ACHN (cell line): ENCODE data around the gene HIPK2.

Experiments
- DNase-seq: peaks from one replicate; pipeline ENCODE4 v3.0.0-alpha.2; 2015
- in situ Hi-C: cut with HindIII; loops from 2 replicates; pipeline ENCODE4 v1.10.0; 2017; ENCODE audit warnings: low sequenced_read_pairs, low pct_ligation_motif_present, low pct_unique_long_range_greater_than_20kb

The HIPK2 gene

DNA sequence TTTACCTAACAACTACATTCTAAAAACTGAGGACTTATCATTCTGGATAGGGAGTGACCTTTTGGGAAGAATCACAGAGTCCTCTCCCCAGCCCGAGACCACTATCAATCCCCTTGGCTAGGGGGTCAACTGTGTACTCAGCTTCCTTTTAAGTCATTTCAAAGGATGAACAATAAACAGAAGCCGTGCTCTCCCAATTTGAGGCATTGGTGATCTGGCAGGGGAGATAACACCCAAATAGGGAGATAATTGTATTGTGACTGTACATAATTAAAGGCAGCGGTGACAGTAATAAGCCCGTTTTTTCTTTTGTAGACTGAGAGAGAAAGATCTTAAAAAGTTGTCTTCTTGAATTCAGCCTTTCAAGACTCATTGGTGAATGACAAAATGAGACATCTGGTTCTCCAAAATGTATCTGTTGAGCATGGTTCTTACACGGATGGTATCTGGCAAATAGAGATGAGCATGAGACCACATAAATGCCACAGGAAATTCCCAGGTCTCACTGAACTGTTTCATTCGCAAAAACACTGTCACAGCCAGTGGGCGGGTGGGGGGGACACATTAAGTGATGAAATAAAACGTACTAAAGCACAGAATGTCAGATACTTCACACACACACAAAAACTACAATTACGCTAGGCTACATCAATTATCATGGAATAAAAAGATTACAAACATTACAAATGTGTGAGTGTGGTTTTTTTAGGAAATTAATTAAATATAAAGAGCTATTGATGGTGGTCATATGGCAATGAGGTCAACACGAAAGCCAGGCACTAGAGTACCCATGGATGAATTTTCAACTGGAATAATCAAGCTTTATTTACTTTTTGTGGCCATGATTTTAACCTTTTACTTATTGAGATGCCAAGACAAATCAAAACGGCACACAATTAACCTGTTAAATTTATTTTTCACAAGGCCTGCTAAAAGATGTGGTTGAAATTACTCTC is 108.4 kb downstream of the HIPK2 start:
- in situ Hi-C loops = no loop called here
- DNase-seq = no peak

DNA sequence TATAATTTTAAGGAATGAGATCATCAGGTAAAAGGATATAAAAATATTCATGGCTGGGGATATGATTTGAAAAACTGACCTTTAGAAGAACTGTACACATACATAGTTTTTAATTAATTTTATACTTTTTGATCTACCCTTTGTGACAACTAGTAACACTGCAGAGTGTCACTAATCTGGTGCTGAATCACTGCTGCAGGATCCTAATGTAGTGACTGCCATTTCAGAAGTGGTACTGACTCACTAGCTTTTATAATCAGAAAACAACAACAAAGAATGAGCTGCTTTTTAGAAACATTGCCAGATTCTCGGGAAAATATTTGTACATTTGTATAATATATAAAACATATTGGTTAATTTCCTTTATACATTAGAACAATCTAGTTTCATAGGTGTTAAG is 110.4 kb downstream of the HIPK2 start:
- in situ Hi-C loops = no loop called here

DNA sequence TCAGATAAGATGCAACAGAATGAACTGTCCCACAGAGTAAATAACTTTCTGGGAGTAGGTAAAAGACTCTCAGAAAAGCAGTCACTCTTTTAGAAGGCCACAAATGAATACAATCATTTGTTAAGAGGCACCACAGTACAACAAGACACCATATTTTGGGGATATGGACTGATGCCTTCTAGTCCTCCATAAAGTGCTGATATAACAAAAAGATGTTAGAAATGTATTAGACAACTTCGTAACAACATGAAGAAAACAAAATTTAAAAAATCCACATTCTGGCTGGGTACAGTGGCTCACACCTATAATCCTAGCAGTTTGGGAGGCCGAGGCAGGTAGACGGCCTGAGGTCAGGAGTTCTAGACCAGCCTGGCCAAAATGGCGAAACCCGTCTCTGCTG is 111.3 kb downstream of the HIPK2 start:
- DNase-seq = no peak
- in situ Hi-C loops = no loop called here

More for the DNA sequence above, 110.4 kb downstream of the HIPK2 start:
- DNase-seq = no peak

DNA sequence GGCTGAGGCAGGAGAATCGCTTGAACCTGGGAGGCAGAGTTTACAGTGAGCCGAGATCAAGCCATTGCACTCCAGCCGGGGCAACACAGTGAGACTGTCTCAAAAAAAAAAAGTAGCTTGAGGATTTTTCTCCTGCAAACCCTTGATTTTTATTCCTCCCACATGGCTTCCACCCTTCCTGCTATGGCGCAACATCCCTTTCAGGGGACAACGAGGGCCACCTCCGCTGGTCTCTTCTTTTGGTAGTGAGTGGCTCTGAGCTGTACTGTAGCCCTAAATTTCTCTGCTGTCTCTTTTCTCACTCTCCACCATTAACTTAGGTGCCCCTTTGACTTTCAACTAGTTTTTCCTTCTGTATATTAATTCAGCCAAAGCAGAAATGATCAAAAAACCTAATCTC is 113.4 kb downstream of the HIPK2 start:
- no peak for DNase-seq
- in situ Hi-C loops = no loop called here

DNA sequence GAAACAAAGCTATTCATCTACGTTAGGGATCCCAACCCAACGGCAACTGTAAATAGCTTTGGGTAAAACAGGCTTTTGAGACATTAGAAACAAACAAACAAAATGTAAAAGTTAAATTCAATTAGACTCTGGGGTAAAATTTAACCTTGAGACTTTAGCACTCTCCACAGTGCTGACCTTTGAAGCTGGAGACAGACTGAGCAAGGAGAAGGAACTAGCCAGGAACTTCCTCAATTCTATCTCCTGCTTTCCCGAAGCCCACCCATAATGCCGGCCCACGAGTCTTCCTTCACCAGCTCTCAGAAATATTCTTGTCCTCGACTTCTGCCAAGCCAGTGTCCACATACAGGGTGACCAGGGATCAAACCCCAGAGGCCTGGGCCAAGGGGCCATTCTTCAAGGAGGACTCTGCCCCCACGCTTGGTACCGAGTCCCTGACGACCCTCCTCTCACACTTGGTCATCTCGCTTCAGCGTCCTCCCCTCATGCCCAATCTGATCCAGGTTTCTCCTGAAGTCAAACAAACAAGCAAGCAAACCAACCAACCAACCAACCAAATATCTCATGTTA is 114.1 kb downstream of the HIPK2 start:
- in situ Hi-C loops = no loop called here

DNA sequence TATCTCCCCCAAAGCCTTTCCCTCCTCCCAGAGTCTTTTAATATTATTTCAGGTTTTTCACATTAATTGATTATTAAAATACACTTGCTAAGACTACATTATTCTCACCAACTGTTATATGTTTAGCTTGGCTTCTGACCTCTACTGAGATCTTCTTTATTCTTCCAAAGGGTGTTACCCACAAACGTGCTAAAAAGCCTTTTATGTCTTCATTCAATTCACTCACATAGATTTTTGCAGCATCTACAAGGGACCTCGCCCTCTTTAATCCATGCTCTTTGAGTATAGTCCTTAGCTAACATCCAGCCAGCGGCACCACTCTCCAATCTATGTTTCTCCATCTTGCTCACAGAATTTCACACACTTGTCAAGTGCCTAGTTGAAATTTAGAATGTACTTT is 115.9 kb downstream of the HIPK2 start:
- in situ Hi-C loops = no loop called here
- no peak for DNase-seq

More for the DNA sequence above, 114.1 kb downstream of the HIPK2 start:
- no peak for DNase-seq

DNA sequence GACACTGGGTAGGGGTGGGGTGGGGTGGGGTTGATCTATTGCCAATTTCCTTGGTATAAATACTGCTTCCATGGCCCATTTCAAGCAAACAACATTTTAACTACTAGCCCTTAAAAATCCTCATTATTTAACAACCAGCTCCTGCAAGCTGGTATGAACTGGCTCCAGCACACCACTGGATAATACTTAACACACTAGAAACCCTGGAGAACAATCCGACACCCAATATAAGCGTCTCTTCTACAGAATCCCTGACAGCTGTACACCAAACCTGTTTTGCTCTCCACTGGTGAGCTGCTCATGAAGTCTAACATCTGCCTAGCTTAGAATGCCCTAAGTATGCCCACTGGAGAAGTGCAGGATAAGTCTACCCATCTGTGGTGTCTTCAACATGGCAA is 116.8 kb downstream of the HIPK2 start:
- DNase-seq = no peak
- in situ Hi-C loops = no loop called here

DNA sequence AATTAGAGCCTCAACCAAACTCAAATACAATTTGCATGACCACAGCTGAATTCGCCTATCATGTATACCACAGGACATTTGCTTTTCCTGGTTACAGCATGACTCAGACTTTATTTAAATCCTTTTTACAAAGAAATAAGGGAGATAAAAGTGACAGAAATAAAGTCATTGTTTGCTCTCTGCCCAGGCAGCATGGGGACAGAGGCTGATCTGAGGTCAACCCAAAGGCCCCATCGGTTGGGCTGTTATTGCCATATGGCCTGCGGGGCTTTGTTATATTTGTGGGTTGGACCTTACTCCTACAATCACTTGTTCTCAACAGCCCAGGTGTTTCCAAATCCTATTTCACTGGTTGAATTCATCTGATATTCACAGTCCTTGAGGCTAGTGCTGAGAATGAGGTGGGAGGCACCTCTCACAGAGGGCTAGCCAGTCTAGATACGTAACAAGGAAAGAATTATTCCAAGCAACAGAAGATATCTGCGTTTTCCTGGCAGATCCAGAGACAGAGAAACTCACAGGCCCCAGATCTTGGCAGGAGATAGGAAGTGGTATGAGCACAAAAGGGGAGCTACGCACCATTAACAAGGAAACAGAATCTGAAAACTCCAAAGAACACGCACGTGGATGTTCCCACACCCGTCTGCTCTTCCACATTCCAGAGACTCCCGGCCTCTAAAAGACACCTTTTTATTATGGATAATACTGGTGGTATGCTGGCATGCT is 117.3 kb downstream of the HIPK2 start:
- in situ Hi-C loops = no loop called here
- no peak for DNase-seq

DNA sequence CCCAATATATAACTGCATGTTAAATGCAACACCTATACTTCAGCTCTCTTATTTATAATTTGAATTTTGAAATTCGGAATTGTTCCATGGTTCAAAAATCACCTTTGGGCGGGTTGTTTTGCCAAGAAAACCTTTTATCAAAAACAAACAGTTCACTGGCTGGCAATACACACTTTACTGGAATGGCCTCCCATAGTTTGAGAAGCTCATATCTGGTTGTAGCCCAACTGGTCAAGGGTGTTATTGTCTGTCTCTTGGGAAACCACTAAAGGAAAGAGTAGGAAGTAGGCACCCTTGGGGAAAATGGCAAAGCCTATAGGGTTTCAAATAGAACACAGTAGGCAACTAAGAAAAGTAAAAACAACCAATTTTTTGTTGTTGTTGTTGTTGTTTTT is 117.9 kb downstream of the HIPK2 start:
- no peak for DNase-seq
- in situ Hi-C loops = no loop called here

DNA sequence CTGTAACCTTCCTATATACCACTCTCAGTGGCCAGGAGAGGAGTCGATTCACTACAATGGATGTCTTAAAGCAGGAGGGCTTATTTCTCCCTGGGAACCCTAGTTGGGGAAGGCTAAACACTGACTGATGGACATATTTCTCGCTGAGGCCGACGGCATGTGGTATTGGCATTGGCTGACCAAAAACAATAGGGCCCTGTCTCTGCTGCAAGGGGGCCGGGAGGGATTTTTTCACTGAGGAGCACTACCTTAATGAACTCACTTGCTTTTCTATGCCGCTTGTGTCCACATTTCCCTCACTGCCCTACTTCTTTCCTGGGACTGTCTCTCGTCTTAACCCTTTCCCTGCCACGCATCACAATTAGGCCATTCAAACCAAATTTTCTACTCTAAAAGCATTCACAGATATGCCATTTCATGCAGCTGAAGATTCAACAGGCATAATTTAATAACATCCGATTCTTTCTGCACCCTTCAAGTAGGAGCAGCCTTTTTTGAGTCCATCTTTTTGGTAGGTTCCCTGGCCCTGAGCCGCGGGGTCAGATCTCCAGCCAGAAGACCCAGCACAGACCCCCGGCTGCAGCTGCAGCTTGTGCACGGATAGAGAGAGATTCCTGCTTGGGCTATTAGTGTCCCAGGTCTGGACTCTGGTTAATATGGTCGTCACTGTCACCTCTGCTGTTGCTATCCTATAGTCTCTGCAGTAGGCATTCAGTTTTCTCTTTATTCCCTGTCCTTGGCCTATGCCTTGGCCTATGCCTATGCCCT is 118.7 kb downstream of the HIPK2 start:
- in situ Hi-C loops = no loop called here

DNA sequence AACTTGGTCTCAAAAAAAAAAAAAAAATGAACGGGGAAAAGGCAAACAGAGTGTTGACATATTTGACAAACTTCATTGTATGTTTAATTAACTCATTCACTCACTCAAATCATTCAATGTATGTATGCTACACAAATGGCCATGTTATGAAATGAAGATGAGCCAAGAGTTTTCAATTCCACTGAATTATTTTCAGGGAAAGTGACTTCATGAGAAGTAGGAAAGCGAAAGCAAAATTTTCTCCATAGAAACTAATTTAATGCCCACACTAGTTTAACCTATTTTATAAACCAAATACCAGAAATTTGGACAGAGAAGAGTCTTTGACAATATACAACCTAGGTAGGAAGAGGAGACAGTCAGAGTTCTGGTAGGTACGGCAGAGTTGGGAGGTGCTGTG is 119.5 kb downstream of the HIPK2 start:
- in situ Hi-C loops = no loop called here

More for the DNA sequence above, 118.7 kb downstream of the HIPK2 start:
- no peak for DNase-seq

DNA sequence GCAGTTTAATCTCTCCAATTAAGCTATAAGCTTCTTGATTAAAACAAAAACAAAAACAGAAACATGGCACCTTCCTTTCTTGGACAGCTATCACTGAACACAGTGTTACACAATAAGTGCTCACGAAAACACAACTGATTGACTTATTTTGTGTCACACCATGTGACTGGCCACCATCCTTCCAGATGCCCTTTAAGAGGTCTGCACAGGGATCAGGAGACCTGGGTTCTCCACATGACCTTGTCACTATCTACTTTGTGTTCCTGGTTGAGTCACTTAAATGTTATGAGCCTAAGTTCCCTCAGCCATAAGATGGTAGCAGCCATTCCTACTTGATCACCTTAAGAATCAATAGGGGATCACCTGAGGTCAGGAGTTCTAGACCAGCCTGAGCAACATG is 120.1 kb downstream of the HIPK2 start:
- in situ Hi-C loops = no loop called here
- no peak for DNase-seq

More for the DNA sequence above, 119.5 kb downstream of the HIPK2 start:
- DNase-seq = no peak

DNA sequence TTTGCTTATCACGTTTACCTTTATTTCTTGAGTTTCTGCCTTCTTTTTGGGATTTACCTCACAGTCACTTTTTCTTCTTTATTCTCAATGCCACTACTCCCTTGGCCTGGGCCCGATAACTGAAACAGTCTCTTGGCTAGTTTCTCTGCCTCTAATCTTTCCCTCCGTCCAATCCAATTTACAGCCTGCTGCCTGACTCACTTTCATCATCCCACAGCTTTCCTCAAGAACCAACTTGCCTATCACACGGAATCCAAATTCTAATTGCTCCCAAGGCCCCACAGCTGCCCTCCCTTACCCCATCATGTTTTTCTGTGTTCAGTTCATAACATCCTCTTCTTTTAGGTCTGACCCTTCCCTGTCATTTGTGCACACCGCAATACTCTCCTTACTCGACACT is 121.4 kb downstream of the HIPK2 start:
- DNase-seq = no peak
- in situ Hi-C loops = no loop called here

DNA sequence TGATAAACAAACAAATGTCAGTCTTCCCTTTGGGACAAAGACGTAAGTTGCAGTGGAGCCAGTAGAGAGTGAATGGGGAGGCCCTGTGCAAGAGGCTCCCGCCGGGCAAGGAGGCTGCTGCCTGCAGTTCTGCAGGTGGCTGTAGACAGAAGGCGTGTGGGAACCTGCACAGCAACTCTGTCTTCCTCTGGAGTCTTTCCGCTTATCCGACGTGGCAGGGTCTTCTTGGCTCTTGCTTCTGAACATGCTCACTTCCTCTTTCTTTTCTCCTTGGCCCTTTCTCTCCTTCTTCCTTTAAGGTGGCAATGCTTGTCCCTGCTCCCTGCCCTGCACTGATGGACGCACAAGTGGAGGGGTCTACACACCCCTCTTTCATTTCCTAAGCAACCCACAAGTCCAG is 122.5 kb downstream of the HIPK2 start:
- in situ Hi-C loops = no loop called here
- DNase-seq = no peak

DNA sequence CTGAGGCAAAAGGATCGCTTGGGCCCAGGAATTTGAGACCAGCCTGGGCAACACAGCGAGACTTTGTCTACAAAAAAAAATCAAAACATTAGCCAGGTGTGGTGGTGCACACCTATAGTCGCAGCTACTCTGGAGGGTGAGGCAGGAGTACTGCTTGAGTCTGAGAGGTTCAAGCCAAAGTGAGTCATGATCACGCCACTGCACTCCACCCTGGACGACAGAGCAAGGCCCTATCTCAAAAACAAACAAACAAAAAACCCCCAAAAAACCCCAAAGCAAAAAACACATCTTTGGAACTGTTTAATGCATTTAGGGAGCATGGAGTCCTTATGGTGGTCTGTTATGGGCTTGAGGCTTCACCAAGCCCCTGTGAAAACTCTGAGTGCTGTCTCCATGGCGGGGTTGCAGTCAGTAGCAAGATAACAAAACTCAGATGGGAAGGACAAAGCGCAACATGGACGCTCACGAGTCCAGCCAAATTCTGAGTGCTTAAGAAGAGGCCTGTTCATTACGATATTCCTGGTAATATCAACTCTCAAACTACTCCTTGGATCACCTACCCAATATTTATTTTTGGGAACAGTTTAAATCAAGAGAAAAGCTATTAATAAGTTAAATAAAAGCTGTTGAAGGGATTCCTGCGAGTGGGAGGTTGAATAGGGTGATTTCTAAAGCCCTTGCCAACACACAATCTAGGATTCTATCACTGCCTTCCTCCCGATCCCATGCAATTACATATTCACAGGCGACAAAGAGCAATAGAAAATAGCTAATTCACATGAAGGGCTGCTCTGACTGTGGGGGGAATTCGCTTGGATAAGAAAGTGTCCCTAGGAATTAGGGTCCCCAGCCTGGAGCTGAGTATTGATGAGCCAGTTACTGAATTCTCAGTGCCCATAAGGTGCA is 123.3 kb downstream of the HIPK2 start:
- in situ Hi-C loops = no loop called here
- no peak for DNase-seq

DNA sequence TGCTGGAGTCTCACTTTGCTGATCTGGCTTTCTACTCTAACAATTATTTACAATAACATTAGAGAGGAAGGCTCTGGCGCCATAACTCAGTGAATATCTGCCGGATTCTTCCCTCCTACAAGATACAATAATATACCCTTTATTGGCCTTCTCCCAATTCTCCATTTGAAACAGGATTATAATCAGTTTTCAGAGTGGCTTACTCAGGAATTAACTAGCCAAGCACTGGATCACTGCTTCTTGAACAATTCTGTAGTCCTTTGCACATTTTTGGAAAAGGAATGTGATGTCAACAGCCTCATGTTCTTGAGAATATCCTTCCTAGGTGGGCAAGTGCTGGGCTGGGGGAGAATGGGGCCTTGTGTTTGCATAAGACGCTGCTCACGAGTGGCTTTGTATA is 125.9 kb downstream of the HIPK2 start:
- in situ Hi-C loops = no loop called here
- DNase-seq = no peak

DNA sequence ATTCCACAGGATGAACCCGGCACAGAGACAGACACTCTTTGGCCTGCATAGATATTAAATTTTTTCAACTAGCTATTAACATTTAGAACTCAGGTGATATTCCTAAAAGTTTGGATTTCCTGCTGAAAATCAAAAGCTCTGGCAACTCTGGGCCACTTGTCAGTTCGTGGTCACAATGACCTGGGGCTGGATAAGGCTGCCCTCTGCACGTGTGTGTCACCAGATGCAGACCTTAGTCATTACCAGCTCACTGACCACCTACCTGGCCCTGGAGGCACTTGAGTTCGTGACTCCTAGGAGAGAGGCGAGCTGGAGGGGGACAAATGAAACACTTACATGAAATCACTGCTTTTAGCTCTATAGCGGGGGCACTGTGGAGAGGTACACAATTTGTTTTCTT is 126.5 kb downstream of the HIPK2 start:
- peak; percentile 35 for DNase-seq
- in situ Hi-C loops = no loop called here
